Cardiac muscle cell (in vitro differentiated cells and primary cell): Measurements from ENCODE around the gene WARS2. TPM values are rescaled to one million over a fixed set of nuclear protein-coding genes. Genes with fewer than 3 reads are reported as not detected.

ENCODE experiments used
- DNase-seq, 2 donors: peaks; one replicate each; pipeline versions ENCODE4 v3.0.0 to v3.0.0-alpha.2; 2010 to 2017; ENCODE audit warnings: low read depth in 1 of 2, low spot score in 1 of 2
- H3K27ac ChIP-seq: fragments of 200-600 bp; sonication (generic); 2 replicates; pipeline ENCODE4 v1.5.1; 2016
- H3K27me3 ChIP-seq: fragments of 200-600 bp; sonication (generic); 2 replicates; pipeline ENCODE4 v1.6.0; 2016; ENCODE audit warnings: control low read depth
- H3K36me3 ChIP-seq: fragments of 200-600 bp; sonication (generic); 2 replicates; pipeline ENCODE4 v1.5.1; 2016; ENCODE audit warnings: control low read depth
- H3K4me1 ChIP-seq: fragments of 200-600 bp; sonication (generic); 2 replicates; pipeline ENCODE4 v1.8.1; 2017; ENCODE audit warnings: low read depth, mild to moderate bottlenecking, mixed run types
- H3K4me3 ChIP-seq: fragments of 200-600 bp; sonication (generic); 2 replicates; pipeline ENCODE4 v1.5.1; 2016; ENCODE audit warnings: mild to moderate bottlenecking
- H3K9me3 ChIP-seq: fragments of 200-600 bp; sonication (generic); 2 replicates; pipeline ENCODE4 v1.5.1; 2017; ENCODE audit warnings: low read depth, mild to moderate bottlenecking, control low read depth
- CTCF ChIP-seq: IDR thresholded peaks from 2 replicates; pipeline ENCODE4 v1.5.1; 2012; ENCODE audit warnings: low read depth, mild to moderate bottlenecking, low read length
- polyA plus RNA-seq: library from polyadenylated mRNA; unstranded; fragments of >200 nt; fragmentation: Nextera tagmentation; extraction: Ambion mirVana; gene quantifications from 2 replicates; pipeline ENCODE4 v1.2.1, GENCODE V29; 2016
- total RNA-seq: library from RNA; depleted of rRNA; stranded (reverse); fragments of >200 nt; gene quantifications from 2 replicates; pipeline ENCODE4 v1.2.3, GENCODE V29; 2016

WARS2 gene
- total and polyA plus RNA-seq, 2 experiments from 2014 or later, result 10.9 to 13.1 TPM

GRCh38 chr1:118983558-118984041 is 156.9 kb downstream of the WARS2 start:
- H3K9me3 ChIP-seq, result no peaks in the 10 kb centered on the region
- no peak for DNase-seq
- H3K27ac ChIP-seq, result no peak overlapping the region
- no peak overlapping the region for H3K4me3 ChIP-seq
- peaks cover 12% of the 10 kb centered on the region for H3K4me1 ChIP-seq
- H3K27me3 ChIP-seq, result peaks cover 100% of the 10 kb centered on the region
- no peaks in the 10 kb centered on the region for H3K36me3 ChIP-seq
- TF ChIP-seq CTCF, result no peak

DNA sequence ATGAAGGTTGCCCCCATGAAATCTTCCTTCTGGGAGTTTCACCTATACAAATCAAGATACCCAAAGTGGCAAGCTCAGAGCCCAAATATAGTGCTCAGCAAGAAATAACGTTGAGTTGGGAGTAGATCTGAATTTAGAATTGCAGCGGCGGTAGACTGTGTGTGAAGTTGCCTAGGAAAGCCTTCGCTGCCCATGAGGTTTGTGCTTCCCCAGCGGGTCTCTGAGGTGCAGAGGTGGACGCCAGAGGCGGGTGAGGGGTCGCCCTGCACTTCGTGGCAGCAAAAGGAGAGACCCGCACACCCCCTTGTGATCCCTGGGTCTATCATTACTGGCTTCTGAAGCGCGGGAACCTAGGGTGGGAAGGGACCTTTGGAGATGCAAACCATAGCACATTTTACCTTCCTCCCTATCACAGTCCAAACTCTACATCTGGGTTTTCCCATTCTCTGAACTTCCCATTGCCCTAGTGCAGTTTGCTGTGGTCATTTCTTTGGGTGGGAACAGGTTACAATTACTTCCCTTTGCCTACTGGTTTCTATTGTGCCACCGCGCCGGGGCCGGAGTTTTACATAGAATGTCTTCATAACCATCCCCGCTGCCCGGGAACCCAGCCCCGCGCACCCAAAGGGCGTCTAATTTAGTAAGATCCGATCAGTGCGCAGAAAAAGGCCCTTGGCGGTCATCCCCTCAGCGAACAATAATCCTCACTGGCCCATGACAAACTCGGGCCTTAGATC is 157.5 kb downstream of the WARS2 start:
- no peak overlapping the region for H3K4me3 ChIP-seq
- DNase-seq, result no peak
- peaks cover 10% of the 10 kb centered on the region for H3K4me1 ChIP-seq
- no peak overlapping the region for H3K27ac ChIP-seq
- H3K36me3 ChIP-seq, result no peaks in the 10 kb centered on the region
- no peak for TF ChIP-seq CTCF
- no peaks in the 10 kb centered on the region for H3K9me3 ChIP-seq
- peaks cover 100% of the 10 kb centered on the region for H3K27me3 ChIP-seq

DNA sequence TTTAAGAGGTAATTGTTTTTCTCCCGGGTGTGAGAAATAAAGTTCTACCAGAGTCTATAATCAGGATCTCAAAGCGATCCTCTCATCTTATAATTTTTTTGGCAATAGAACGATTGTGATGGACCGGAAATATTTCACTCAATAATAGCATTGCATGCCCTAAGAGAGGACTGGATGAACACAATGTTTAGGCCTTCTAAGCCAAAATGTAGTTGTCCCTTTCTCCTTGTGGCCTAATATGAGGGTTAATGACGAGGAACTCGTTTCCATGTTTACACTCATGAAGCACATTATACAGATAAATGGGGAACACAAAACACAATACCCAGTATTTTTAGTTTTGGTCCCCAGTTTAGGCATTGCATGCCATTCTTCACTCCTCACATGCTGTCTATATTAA is 158.2 kb downstream of the WARS2 start:
- H3K4me1 ChIP-seq, result peaks cover 5% of the 10 kb centered on the region
- H3K9me3 ChIP-seq, result no peaks in the 10 kb centered on the region
- H3K27ac ChIP-seq, result no peak overlapping the region
- no peak for DNase-seq
- no peak for TF ChIP-seq CTCF
- H3K4me3 ChIP-seq, result no peak overlapping the region
- H3K27me3 ChIP-seq, result peaks cover 100% of the 10 kb centered on the region
- H3K36me3 ChIP-seq, result no peaks in the 10 kb centered on the region

GRCh38 chr1:118981436-118981835 is 159.0 kb downstream of the WARS2 start:
- TF ChIP-seq CTCF, result no peak
- Histone ChIP-seq H3K27ac (no peak overlapping the region), H3K36me3 (no peaks in the 10 kb centered on the region), H3K4me1 (peaks cover 4% of the 10 kb centered on the region), H3K4me3 (no peak overlapping the region), H3K27me3 (peaks cover 100% of the 10 kb centered on the region), H3K9me3 (no peaks in the 10 kb centered on the region)
- no peak for DNase-seq

Other genes with a start within 250 kb of the WARS2 start
- not detected in 2 replicates for gene TBX15, start 152.3 kb downstream of the WARS2 start, total RNA-seq
- not detected in 2 replicates for gene TBX15, start 152.3 kb downstream of the WARS2 start, polyA plus RNA-seq
- gene HAO2, start 228.1 kb upstream of the WARS2 start, total RNA-seq, result not detected in 2 replicates
- gene HAO2, start 228.1 kb upstream of the WARS2 start, polyA plus RNA-seq, result not detected in 2 replicates